Measurements from ENCODE around the gene HS6ST2.

Gene HS6ST2

GRCh38 chrX:132766452-132766851 is 192.0 kb downstream of the HS6ST2 start:
- Histone ChIP-seq H3K27me3 (ENCODE audit: insufficient read depth, low read length) (no peaks in the 10 kb centered on the region), H2AFZ (ENCODE audit: low read length) (no peak overlapping the region), H4K20me1 (ENCODE audit: insufficient read depth, low read length) (no peaks in the 10 kb centered on the region), H3K27ac (ENCODE audit: low read depth, low read length, poor library complexity, severe bottlenecking) (no peak overlapping the region), H3K4me2 (ENCODE audit: low read length) (no peak overlapping the region), H3K79me2 (ENCODE audit: insufficient read depth, low read length) (no peaks in the 10 kb centered on the region), H3K9me2 (ENCODE audit: low read depth, low read length) (no peaks in the 10 kb centered on the region), H3K4me1 (ENCODE audit: insufficient read depth, low read length, severe bottlenecking) (no peaks in the 10 kb centered on the region), H3K9me3 (ENCODE audit: low read length) (no peaks in the 10 kb centered on the region), H3K4me3 (ENCODE audit: low read depth, low read length, poor library complexity, severe bottlenecking) (no peak overlapping the region), H3K9ac (ENCODE audit: low read length) (no peak overlapping the region), H3F3A (ENCODE audit: insufficient read depth, low read length) (no peaks in the 10 kb centered on the region), H3K36me3 (ENCODE audit: insufficient read depth, low read length) (no peaks in the 10 kb centered on the region)
- TF ChIP-seq, protein P1, sequence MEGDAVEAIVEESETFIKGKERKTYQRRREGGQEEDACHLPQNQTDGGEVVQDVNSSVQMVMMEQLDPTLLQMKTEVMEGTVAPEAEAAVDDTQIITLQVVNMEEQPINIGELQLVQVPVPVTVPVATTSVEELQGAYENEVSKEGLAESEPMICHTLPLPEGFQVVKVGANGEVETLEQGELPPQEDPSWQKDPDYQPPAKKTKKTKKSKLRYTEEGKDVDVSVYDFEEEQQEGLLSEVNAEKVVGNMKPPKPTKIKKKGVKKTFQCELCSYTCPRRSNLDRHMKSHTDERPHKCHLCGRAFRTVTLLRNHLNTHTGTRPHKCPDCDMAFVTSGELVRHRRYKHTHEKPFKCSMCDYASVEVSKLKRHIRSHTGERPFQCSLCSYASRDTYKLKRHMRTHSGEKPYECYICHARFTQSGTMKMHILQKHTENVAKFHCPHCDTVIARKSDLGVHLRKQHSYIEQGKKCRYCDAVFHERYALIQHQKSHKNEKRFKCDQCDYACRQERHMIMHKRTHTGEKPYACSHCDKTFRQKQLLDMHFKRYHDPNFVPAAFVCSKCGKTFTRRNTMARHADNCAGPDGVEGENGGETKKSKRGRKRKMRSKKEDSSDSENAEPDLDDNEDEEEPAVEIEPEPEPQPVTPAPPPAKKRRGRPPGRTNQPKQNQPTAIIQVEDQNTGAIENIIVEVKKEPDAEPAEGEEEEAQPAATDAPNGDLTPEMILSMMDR (IDR thresholded peaks at IDR 0.05; ENCODE audit: low read length) = no peak
- TF ChIP-seq EZH2 (IDR thresholded peaks at IDR 0.05; ENCODE audit: borderline replicate concordance, low read length) = no peak

- Histone ChIP-seq H3K27ac (ENCODE audit: low read depth, low read length, poor library complexity, severe bottlenecking) (no peak overlapping the region), H3K9me2 (ENCODE audit: low read depth, low read length) (no peaks in the 10 kb centered on the region), H3K4me3 (ENCODE audit: low read depth, low read length, poor library complexity, severe bottlenecking) (no peak overlapping the region), H3K4me2 (ENCODE audit: low read length) (no peak overlapping the region), H3K36me3 (ENCODE audit: insufficient read depth, low read length) (no peaks in the 10 kb centered on the region), H3K27me3 (ENCODE audit: insufficient read depth, low read length) (no peaks in the 10 kb centered on the region), H3K9me3 (ENCODE audit: low read length) (no peaks in the 10 kb centered on the region), H4K20me1 (ENCODE audit: insufficient read depth, low read length) (no peaks in the 10 kb centered on the region), H3K9ac (ENCODE audit: low read length) (no peak overlapping the region), H3F3A (ENCODE audit: insufficient read depth, low read length) (no peaks in the 10 kb centered on the region), H3K4me1 (ENCODE audit: insufficient read depth, low read length, severe bottlenecking) (no peaks in the 10 kb centered on the region), H3K79me2 (ENCODE audit: insufficient read depth, low read length) (no peaks in the 10 kb centered on the region), H2AFZ (ENCODE audit: low read length) (no peak overlapping the region)
- TF ChIP-seq, protein P1 (IDR thresholded peaks at IDR 0.05; ENCODE audit: low read length) = no peak
- no peak for TF ChIP-seq EZH2 (IDR thresholded peaks at IDR 0.05; ENCODE audit: borderline replicate concordance, low read length)
Observed at GRCh38 chrX:132763528-132763927, 194.9 kb downstream of the HS6ST2 start.

DNA sequence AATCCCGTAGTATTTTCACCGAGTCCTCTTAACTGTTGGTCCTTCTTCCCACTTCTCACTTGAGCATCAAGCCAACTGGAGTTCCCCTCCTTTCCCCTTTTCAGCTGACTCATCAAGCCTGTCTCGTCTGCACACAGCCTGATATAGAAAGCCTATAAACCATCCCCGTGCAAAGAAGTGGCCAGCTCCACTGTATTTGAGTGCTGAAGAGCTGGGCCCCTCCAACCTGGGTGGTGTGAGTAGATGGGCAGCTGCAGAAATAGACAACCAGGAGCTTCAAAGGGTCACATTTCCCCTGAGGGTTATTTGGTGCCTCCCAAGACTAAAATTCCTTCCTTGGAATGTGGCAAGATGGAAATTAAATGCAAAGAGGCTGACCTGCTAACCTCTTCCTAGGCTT is 199.7 kb downstream of the HS6ST2 start:
- H3F3A ChIP-seq (ENCODE audit: insufficient read depth, low read length) = no peaks in the 10 kb centered on the region
- H3K79me2 ChIP-seq (ENCODE audit: insufficient read depth, low read length) = no peaks in the 10 kb centered on the region
- H2AFZ ChIP-seq (ENCODE audit: low read length) = no peak overlapping the region
- H3K36me3 ChIP-seq (ENCODE audit: insufficient read depth, low read length) = no peaks in the 10 kb centered on the region
- H3K4me1 ChIP-seq (ENCODE audit: insufficient read depth, low read length, severe bottlenecking) = no peaks in the 10 kb centered on the region
- no peak for TF ChIP-seq EZH2 (IDR thresholded peaks at IDR 0.05; ENCODE audit: borderline replicate concordance, low read length)
- TF ChIP-seq, protein P1 (IDR thresholded peaks at IDR 0.05; ENCODE audit: low read length) = no peak
- H3K27ac ChIP-seq (ENCODE audit: low read depth, low read length, poor library complexity, severe bottlenecking) = no peak overlapping the region
- H3K9me3 ChIP-seq (ENCODE audit: low read length) = no peaks in the 10 kb centered on the region
- no peak overlapping the region for H3K4me2 ChIP-seq (ENCODE audit: low read length)
- H4K20me1 ChIP-seq (ENCODE audit: insufficient read depth, low read length) = no peaks in the 10 kb centered on the region
- no peak overlapping the region for H3K4me3 ChIP-seq (ENCODE audit: low read depth, low read length, poor library complexity, severe bottlenecking)
- H3K9ac ChIP-seq (ENCODE audit: low read length) = no peak overlapping the region
- H3K9me2 ChIP-seq (ENCODE audit: low read depth, low read length) = no peaks in the 10 kb centered on the region
- no peaks in the 10 kb centered on the region for H3K27me3 ChIP-seq (ENCODE audit: insufficient read depth, low read length)
